ENCODE results near the gene DCAF5.

Gene DCAF5

DNA sequence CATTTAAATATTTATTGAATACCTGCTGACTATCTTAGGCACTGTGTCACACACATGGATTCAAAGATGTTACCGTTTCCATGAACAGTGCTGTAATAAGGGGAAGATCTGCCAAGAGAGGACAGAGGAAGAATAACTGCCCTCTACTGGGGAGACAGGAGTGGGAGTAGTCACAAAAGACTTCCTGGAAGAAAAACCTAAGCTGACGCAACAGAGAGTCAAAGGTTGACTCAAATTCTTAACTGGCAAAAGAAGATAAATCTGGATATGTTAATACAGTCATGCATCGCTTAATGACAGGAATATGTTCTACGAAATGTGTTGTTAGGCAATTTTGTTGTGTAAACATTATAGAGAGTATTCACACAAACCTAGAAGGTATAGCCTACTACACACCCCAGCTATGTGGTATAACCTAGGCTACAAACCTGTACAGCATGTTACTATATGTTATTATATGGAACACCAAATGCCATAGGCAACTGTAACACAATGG lies 51.5 kb downstream of the DCAF5 start:
- H3K4me3 ChIP-seq (ENCODE audit: low read depth, low read length) = no peak overlapping the region
- DNase-seq (ENCODE audit: low read depth, low spot score) = peak; percentile 85
- peak; percentile 81 for TF ChIP-seq CTCF (IDR thresholded peaks at IDR 0.05; ENCODE audit: low read depth, low read length)
- in situ Hi-C loops (cut with HindIII; ENCODE audit: low sequenced_read_pairs) = no loop called here

DNA sequence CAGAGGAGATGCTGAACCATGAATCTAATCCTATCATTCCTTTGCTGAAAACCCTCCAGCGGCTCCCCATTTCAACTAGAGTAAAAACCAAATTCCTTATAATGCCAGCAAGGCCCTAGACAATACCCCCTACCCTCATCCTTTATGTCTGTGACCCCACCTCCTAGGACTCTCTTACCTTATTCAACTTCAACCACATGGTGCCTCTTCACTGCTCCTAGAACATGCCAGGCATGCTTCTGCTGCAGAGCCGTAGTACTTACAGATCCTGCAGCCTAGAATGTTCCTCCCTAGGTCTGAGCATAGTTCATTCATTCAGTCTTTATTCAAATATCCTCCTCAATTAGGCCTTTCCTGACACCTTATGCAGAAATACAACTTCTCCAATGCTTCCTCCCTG lies 54.9 kb downstream of the DCAF5 start:
- in situ Hi-C loops (cut with HindIII; ENCODE audit: low sequenced_read_pairs) = no loop called here
- DNase-seq (ENCODE audit: low read depth, low spot score) = no peak
- TF ChIP-seq CTCF (IDR thresholded peaks at IDR 0.05; ENCODE audit: low read depth, low read length) = no peak
- H3K4me3 ChIP-seq (ENCODE audit: low read depth, low read length) = no peak overlapping the region

DNA sequence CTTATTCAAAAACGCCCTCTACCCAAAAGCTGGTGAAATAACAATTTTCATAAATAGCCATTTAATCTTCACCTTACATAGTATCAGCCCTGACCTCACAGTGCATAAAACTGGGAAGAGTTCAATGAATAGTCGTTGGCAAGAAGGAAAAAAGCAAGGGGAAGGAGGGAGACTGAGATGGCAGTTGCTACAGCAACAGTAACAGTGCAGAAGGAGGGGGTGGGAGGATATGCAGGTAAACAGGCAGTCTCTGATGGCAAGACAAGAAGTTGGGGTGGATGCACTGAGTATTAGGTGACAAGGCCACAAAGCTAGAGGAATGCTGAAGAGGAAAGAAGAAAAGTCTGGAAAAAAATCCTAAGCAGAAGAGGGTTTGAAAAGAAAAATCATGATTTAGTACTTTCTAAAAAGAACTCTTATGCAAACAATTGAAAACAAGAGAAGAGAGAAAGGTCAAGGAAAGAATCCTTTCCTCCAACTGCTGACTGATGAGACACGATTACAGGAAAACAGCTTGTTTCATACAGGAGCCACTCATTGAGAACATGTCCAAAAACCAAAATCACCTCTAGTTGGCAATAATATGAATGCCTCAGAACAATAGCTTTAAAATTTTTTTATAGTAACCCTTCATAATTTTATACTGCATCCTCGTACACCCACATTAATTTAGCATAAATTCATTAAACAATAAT lies 56.0 kb downstream of the DCAF5 start:
- peak; percentile 21 for DNase-seq (ENCODE audit: low read depth, low spot score)
- TF ChIP-seq CTCF (IDR thresholded peaks at IDR 0.05; ENCODE audit: low read depth, low read length) = no peak
- in situ Hi-C loops (cut with HindIII; ENCODE audit: low sequenced_read_pairs) = no loop called here
- no peak overlapping the region for H3K4me3 ChIP-seq (ENCODE audit: low read depth, low read length)

GRCh38 chr14:69096246-69096645 lies 56.7 kb downstream of the DCAF5 start:
- in situ Hi-C loops (cut with HindIII; ENCODE audit: low sequenced_read_pairs) = no loop called here
- DNase-seq (ENCODE audit: low read depth, low spot score) = no peak
- TF ChIP-seq CTCF (IDR thresholded peaks at IDR 0.05; ENCODE audit: low read depth, low read length) = no peak
- no peak overlapping the region for H3K4me3 ChIP-seq (ENCODE audit: low read depth, low read length)

DNA sequence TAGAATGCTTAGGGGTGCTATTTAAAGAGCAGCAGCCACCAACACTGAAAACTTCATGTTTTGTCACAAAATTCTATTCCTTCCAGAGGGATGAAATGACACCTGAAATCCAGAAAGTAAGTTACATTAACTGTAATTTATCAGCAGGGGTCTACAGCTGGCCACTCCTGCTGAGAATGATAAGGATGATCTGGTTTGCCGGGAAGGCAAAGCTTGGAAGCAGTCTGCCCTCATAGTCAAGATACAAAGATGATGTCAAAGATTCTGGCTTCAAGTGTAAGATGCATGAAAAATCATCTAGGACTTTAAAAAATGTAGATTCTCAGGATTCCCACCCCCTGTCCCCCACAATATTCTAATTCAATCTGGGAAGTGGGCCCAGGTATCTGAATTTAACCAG lies 58.4 kb downstream of the DCAF5 start:
- DNase-seq (ENCODE audit: low read depth, low spot score) = no peak
- TF ChIP-seq CTCF (IDR thresholded peaks at IDR 0.05; ENCODE audit: low read depth, low read length) = no peak
- in situ Hi-C loops (cut with HindIII; ENCODE audit: low sequenced_read_pairs) = no loop called here
- no peak overlapping the region for H3K4me3 ChIP-seq (ENCODE audit: low read depth, low read length)

GRCh38 chr14:69093631-69094421 lies 59.1 kb downstream of the DCAF5 start:
- in situ Hi-C loops (cut with HindIII; ENCODE audit: low sequenced_read_pairs) = no loop called here
- no peak for TF ChIP-seq CTCF (IDR thresholded peaks at IDR 0.05; ENCODE audit: low read depth, low read length)
- DNase-seq (ENCODE audit: low read depth, low spot score) = peak; percentile 78
- H3K4me3 ChIP-seq (ENCODE audit: low read depth, low read length) = no peak overlapping the region
